AG09319 (cell line): ENCODE results near the gene POLR3E.

ENCODE experiments used
- DNase-seq: peaks from one replicate; pipeline ENCODE4 v3.0.0-alpha.2; 2010; ENCODE audit warnings: low read depth; ENCODE audit errors: extremely low read depth
- CTCF ChIP-seq: IDR thresholded peaks from 2 replicates; pipeline ENCODE4 v1.5.1; 2011; ENCODE audit warnings: low read depth, mild to moderate bottlenecking, inconsistent platforms, low read length, moderate library complexity

POLR3E gene

GRCh38 chr16:22369221-22369811 is 72.1 kb downstream of the POLR3E start:
- DNase-seq = no peak
- TF ChIP-seq CTCF = no peak

GRCh38 chr16:22370038-22370820 is 73.0 kb downstream of the POLR3E start:
- no peak for TF ChIP-seq CTCF
- peak; percentile 63 for DNase-seq

- DNase-seq = no peak
These were observed 75.9 kb downstream of the POLR3E start for GRCh38 chr16:22372882-22373661.

GRCh38 chr16:22373662-22374310 is 76.6 kb downstream of the POLR3E start:
- no peak for TF ChIP-seq CTCF
- DNase-seq = no peak

More at GRCh38 chr16:22372882-22373661, 75.9 kb downstream of the POLR3E start:
- TF ChIP-seq CTCF = no peak

GRCh38 chr16:22374311-22375116 is 77.3 kb downstream of the POLR3E start, which contains the start of gene CDR2:
TSS of gene CDR2 (minus strand) at chr16:22374619. CDS start at chr16:22374309, 310 bp downstream.
- TF ChIP-seq CTCF = no peak
- DNase-seq = peak; percentile 92

GRCh38 chr16:22375117-22375962 is 78.1 kb downstream of the POLR3E start:
- no peak for DNase-seq
- TF ChIP-seq CTCF = no peak
